ENCODE results near the gene ELAC2. TPM values are rescaled to one million over a fixed set of nuclear protein-coding genes. Genes with fewer than 3 reads are reported as not detected.

Gene ELAC2
- total RNA-seq, 1 experiment from 2014 or later, result 84.5 TPM

DNA sequence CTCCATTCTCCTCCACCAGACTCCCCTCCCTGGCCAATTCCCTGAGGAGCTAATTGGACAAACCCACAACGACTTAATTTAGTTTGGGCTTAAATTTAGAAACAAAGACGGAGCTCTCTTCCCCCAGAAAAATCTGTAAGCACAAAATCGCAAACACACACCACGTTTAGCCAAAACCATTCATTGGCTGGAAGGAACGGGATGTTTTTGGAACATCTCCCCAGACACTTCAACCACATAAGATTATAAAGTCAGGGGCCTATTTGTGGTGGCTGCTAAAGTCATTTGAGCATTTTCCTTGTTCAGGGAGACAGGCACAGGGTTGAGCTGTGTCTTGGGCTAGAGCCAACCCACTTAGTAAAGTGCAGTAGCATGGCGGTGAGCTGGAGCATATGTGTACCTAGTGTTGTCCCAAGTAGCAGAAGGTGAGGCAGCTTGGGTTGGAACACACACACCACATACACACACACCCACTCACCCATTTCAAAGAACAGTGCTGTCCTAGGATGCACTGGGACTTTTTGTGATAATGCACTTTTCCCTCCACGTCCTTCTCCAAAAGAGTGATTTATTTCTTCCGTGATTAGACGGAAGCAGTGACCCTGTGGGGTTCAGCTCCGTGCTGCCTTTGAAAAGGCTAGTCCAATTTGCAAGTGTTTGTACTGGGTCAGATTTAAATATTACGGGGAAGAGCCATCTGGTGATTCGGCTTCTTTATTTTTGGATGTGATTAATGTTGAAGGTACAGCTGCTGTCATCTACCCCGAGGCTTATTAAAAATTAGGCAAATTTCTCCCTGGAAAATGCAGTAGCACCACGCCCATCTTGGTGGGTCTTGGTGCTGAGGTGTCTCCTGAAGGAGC, 32.2 kb downstream of the ELAC2 start:
- Histone ChIP-seq H3K9me2 (ENCODE audit: insufficient read depth) (no peaks in the 10 kb centered on the region), H2AFZ (ENCODE audit: low read depth, low read length, poor library complexity, severe bottlenecking) (no peak overlapping the region), H3K79me2 (ENCODE audit: insufficient read depth, low read length) (no peaks in the 10 kb centered on the region), H3K27me3 (ENCODE audit: insufficient read depth, low read length) (no peaks in the 10 kb centered on the region), H3K4me1 (ENCODE audit: control insufficient read depth in 1 of 2, insufficient read depth in 2 of 2, low read length in 2 of 2) (no peaks in the 10 kb centered on the region), H3K4me3 (replicated peaks in 1 of 2; ENCODE audit: low read depth in 1 of 2, low read length in 2 of 2) (no peak overlapping the region), H3K9ac (ENCODE audit: low read length) (no peak overlapping the region), H3K9me3 (ENCODE audit: control insufficient read depth in 1 of 2, insufficient read depth in 1 of 2, low read depth in 1 of 2, low read length in 2 of 2) (no peaks in the 10 kb centered on the region), H3K4me2 (ENCODE audit: low read length) (no peak overlapping the region), H3K36me3 (ENCODE audit: control insufficient read depth in 1 of 2, insufficient read depth in 2 of 2, low read length in 2 of 2) (no peaks in the 10 kb centered on the region), H3K27ac (ENCODE audit: low read depth, low read length) (no peak overlapping the region), H4K20me1 (ENCODE audit: insufficient read depth) (no peaks in the 10 kb centered on the region)
- ChIA-PET POLR2A (no interaction called here), CTCF (no interaction called here), RAD21 (ENCODE audit: low non-redundant PET in 1 of 2, low total read pairs in 2 of 2, uncharacterized antibody in 2 of 2, unreplicated experiment in 2 of 2) (no interaction called here)
- ATAC-seq (no peak), DNase-seq (ENCODE audit: low read depth, low spot score) (no peak)
- TF ChIP-seq ZFX (IDR thresholded peaks at IDR 0.05) (no peak), SP1 (IDR thresholded peaks at IDR 0.05; ENCODE audit: low read depth) (no peak), ELF1 (IDR thresholded peaks at IDR 0.05; ENCODE audit: borderline replicate concordance, low read depth) (no peak)
- TF ChIP-seq, protein P1, sequence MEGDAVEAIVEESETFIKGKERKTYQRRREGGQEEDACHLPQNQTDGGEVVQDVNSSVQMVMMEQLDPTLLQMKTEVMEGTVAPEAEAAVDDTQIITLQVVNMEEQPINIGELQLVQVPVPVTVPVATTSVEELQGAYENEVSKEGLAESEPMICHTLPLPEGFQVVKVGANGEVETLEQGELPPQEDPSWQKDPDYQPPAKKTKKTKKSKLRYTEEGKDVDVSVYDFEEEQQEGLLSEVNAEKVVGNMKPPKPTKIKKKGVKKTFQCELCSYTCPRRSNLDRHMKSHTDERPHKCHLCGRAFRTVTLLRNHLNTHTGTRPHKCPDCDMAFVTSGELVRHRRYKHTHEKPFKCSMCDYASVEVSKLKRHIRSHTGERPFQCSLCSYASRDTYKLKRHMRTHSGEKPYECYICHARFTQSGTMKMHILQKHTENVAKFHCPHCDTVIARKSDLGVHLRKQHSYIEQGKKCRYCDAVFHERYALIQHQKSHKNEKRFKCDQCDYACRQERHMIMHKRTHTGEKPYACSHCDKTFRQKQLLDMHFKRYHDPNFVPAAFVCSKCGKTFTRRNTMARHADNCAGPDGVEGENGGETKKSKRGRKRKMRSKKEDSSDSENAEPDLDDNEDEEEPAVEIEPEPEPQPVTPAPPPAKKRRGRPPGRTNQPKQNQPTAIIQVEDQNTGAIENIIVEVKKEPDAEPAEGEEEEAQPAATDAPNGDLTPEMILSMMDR (IDR thresholded peaks at IDR 0.05 in 2 of 3, conservative IDR thresholded peaks at IDR 0.05 in 1 of 3; ENCODE audit: borderline replicate concordance in 1 of 3, insufficient read depth in 1 of 3, low read depth in 2 of 3, low read length in 2 of 3), result no peak
- intact Hi-C loops (cut with micrococcal nuclease), result no loop called here
- BruUV-seq (replicated peaks), result no TSS peak

DNA sequence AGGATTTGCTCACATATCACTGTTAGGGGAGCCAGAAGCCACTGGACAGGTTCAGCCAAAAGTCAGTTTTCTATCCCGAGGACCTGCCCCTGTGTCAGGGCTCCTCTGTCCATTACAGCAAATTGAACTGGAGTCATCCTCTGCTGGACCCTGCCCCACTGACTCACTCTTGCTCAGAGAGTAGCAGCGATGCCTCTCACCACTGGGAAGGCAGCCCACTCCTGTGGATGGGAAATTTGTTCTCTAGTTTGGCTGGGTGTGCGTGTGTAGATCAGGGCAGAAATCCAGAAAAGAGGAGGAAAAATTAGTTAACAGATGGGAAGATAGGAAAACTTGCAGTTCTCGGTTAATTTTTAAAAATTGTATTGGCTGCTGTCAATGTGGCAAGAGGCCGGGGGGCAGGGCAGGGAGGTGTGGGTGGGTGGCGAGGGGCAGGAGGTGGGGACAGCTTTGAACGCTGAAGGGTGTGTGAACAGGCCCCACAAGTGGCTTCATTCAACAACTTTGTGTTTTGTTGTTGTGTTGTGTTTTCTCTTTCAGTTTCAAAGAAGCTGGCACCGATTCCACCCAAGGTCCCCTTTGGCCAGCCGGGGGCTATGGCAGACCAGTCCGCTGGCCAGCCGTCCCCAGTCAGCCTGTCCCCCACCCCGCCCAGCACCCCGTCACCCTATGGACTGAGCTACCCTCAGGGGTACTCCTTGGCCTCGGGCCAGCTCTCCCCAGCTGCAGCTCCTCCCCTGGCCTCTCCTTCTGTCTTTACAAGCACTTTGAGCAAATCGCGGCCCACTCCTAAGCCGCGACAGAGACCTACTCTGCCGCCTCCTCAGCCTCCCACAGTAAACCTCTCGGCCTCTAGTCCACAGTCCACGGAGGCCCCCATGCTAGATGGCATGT, 33.6 kb downstream of the ELAC2 start:
- intact Hi-C loops (cut with micrococcal nuclease), result no loop called here
- Histone ChIP-seq H3K4me3 (replicated peaks in 1 of 2; ENCODE audit: low read depth in 1 of 2, low read length in 2 of 2) (no peak overlapping the region), H3K36me3 (ENCODE audit: control insufficient read depth in 1 of 2, insufficient read depth in 2 of 2, low read length in 2 of 2) (no peaks in the 10 kb centered on the region), H3K4me1 (ENCODE audit: control insufficient read depth in 1 of 2, insufficient read depth in 2 of 2, low read length in 2 of 2) (no peaks in the 10 kb centered on the region), H4K20me1 (ENCODE audit: insufficient read depth) (no peaks in the 10 kb centered on the region), H3K79me2 (ENCODE audit: insufficient read depth, low read length) (no peaks in the 10 kb centered on the region), H2AFZ (ENCODE audit: low read depth, low read length, poor library complexity, severe bottlenecking) (no peak overlapping the region), H3K9me2 (ENCODE audit: insufficient read depth) (no peaks in the 10 kb centered on the region), H3K9me3 (ENCODE audit: control insufficient read depth in 1 of 2, insufficient read depth in 1 of 2, low read depth in 1 of 2, low read length in 2 of 2) (no peaks in the 10 kb centered on the region), H3K27ac (ENCODE audit: low read depth, low read length) (no peak overlapping the region), H3K4me2 (ENCODE audit: low read length) (no peak overlapping the region), H3K27me3 (ENCODE audit: insufficient read depth, low read length) (no peaks in the 10 kb centered on the region), H3K9ac (ENCODE audit: low read length) (no peak overlapping the region)
- ChIA-PET POLR2A (no interaction called here), CTCF (no interaction called here), RAD21 (ENCODE audit: low non-redundant PET in 1 of 2, low total read pairs in 2 of 2, uncharacterized antibody in 2 of 2, unreplicated experiment in 2 of 2) (no interaction called here)
- no TSS peak for BruUV-seq (replicated peaks)
- DNase-seq (ENCODE audit: low read depth, low spot score) (no peak), ATAC-seq (no peak)
- TF ChIP-seq ZFX (IDR thresholded peaks at IDR 0.05) (no peak), EZH2phosphoT487 (IDR thresholded peaks at IDR 0.05; ENCODE audit: borderline replicate concordance) (no peak), YY1 (IDR thresholded peaks at IDR 0.05; ENCODE audit: extremely low read depth, insufficient replicate concordance, low read depth, low read length) (no peak), SRF (IDR thresholded peaks at IDR 0.05; ENCODE audit: low read depth) (no peak), RAD21 (IDR thresholded peaks at IDR 0.05; ENCODE audit: low read depth) (no peak), ELF1 (IDR thresholded peaks at IDR 0.05; ENCODE audit: borderline replicate concordance, low read depth) (no peak), CEBPB (IDR thresholded peaks at IDR 0.05; ENCODE audit: low read depth) (no peak), JUND (IDR thresholded peaks at IDR 0.05) (no peak), SP1 (IDR thresholded peaks at IDR 0.05; ENCODE audit: low read depth) (no peak), POLR2AphosphoS5 (IDR thresholded peaks at IDR 0.05; ENCODE audit: low read depth, low read length) (no peak)
- TF ChIP-seq, protein P2, sequence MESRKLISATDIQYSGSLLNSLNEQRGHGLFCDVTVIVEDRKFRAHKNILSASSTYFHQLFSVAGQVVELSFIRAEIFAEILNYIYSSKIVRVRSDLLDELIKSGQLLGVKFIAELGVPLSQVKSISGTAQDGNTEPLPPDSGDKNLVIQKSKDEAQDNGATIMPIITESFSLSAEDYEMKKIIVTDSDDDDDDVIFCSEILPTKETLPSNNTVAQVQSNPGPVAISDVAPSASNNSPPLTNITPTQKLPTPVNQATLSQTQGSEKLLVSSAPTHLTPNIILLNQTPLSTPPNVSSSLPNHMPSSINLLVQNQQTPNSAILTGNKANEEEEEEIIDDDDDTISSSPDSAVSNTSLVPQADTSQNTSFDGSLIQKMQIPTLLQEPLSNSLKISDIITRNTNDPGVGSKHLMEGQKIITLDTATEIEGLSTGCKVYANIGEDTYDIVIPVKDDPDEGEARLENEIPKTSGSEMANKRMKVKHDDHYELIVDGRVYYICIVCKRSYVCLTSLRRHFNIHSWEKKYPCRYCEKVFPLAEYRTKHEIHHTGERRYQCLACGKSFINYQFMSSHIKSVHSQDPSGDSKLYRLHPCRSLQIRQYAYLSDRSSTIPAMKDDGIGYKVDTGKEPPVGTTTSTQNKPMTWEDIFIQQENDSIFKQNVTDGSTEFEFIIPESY (IDR thresholded peaks at IDR 0.05; ENCODE audit: extremely low read depth, insufficient replicate concordance, low read length), result no peak
- TF ChIP-seq, protein P3, sequence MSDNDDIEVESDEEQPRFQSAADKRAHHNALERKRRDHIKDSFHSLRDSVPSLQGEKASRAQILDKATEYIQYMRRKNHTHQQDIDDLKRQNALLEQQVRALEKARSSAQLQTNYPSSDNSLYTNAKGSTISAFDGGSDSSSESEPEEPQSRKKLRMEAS (IDR thresholded peaks at IDR 0.05), result no peak

All from HCT116 (cell line).